Osteocyte (in vitro differentiated cells): ENCODE data around the gene FAM135A. TPM values are rescaled to one million over a fixed set of nuclear protein-coding genes. Genes with fewer than 3 reads are reported as not detected.

Source experiments
- DNase-seq: peaks from one replicate; pipeline ENCODE4 v3.0.0; 2021; ENCODE audit warnings: mixed read lengths; ENCODE audit not compliant: unreplicated experiment; ENCODE audit errors: extremely low spot score
- H3K27ac Mint-ChIP-seq: one replicate; pipeline ENCODE4 v1.8.0; 2021; ENCODE audit warnings: mild to moderate bottlenecking, mixed read lengths; ENCODE audit not compliant: unreplicated experiment
- H3K27me3 Mint-ChIP-seq: one replicate; pipeline ENCODE4 v1.8.0; 2021; ENCODE audit warnings: mixed read lengths; ENCODE audit not compliant: unreplicated experiment
- H3K36me3 Mint-ChIP-seq: one replicate; pipeline ENCODE4 v1.8.0; 2021; ENCODE audit warnings: mixed read lengths; ENCODE audit not compliant: unreplicated experiment
- H3K4me1 Mint-ChIP-seq: one replicate; pipeline ENCODE4 v1.8.0; 2021; ENCODE audit warnings: mixed read lengths; ENCODE audit not compliant: unreplicated experiment
- H3K4me3 Mint-ChIP-seq: one replicate; pipeline ENCODE4 v1.8.0; 2021; ENCODE audit warnings: mild to moderate bottlenecking, moderate library complexity, mixed read lengths; ENCODE audit not compliant: unreplicated experiment
- H3K9me3 Mint-ChIP-seq: one replicate; pipeline ENCODE4 v1.8.0; 2021; ENCODE audit warnings: mixed read lengths; ENCODE audit not compliant: unreplicated experiment
- total RNA-seq: library from RNA; stranded (reverse); gene quantifications from 2 replicates; pipeline ENCODE4 v1.2.1, GENCODE V29; 2021
- TF ChIP-seq, protein P1 (sequence below): fragments of 200-600 bp; sonication (generic); IDR thresholded peaks from 2 replicates; pipeline ENCODE4 v1.5.0; 2021; ENCODE audit warnings: antibody characterized with exemption, mild to moderate bottlenecking, moderate library complexity

The FAM135A gene
- total RNA-seq, 1 donor from 2014 or later: 16.5 TPM

- H3K36me3 Mint-ChIP-seq: no peaks in the 10 kb centered on the region
- peaks cover 13% of the 10 kb centered on the region for H3K4me1 Mint-ChIP-seq
- no peaks in the 10 kb centered on the region for H3K9me3 Mint-ChIP-seq
- no peak overlapping the region for H3K27ac Mint-ChIP-seq
- peaks cover under 1% of the 10 kb centered on the region for H3K27me3 Mint-ChIP-seq
- TF ChIP-seq, protein P1, sequence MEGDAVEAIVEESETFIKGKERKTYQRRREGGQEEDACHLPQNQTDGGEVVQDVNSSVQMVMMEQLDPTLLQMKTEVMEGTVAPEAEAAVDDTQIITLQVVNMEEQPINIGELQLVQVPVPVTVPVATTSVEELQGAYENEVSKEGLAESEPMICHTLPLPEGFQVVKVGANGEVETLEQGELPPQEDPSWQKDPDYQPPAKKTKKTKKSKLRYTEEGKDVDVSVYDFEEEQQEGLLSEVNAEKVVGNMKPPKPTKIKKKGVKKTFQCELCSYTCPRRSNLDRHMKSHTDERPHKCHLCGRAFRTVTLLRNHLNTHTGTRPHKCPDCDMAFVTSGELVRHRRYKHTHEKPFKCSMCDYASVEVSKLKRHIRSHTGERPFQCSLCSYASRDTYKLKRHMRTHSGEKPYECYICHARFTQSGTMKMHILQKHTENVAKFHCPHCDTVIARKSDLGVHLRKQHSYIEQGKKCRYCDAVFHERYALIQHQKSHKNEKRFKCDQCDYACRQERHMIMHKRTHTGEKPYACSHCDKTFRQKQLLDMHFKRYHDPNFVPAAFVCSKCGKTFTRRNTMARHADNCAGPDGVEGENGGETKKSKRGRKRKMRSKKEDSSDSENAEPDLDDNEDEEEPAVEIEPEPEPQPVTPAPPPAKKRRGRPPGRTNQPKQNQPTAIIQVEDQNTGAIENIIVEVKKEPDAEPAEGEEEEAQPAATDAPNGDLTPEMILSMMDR: no peak
- DNase-seq: no peak
- no peak overlapping the region for H3K4me3 Mint-ChIP-seq
These were observed 33.8 kb upstream of the FAM135A start for GRCh38 chr6:70379473-70380013.

GRCh38 chr6:70380252-70380651 is 33.1 kb upstream of the FAM135A start:
- Mint-ChIP-seq H3K27me3 (peaks cover 3% of the 10 kb centered on the region), H3K27ac (no peak overlapping the region), H3K9me3 (no peaks in the 10 kb centered on the region)

GRCh38 chr6:70380771-70381416 is 32.4 kb upstream of the FAM135A start:
- DNase-seq: no peak
- no peaks in the 10 kb centered on the region for H3K36me3 Mint-ChIP-seq
- H3K4me3 Mint-ChIP-seq: no peak overlapping the region
- H3K27ac Mint-ChIP-seq: no peak overlapping the region
- TF ChIP-seq, protein P1: no peak
- H3K4me1 Mint-ChIP-seq: no peaks in the 10 kb centered on the region
- peaks cover 3% of the 10 kb centered on the region for H3K27me3 Mint-ChIP-seq
- H3K9me3 Mint-ChIP-seq: no peaks in the 10 kb centered on the region

More at GRCh38 chr6:70380252-70380651, 33.1 kb upstream of the FAM135A start:
- Mint-ChIP-seq H3K36me3 (no peaks in the 10 kb centered on the region), H3K4me3 (no peak overlapping the region), H3K4me1 (peaks cover 6% of the 10 kb centered on the region)
- DNase-seq: no peak
- TF ChIP-seq, protein P1: no peak

- TF ChIP-seq, protein P1: no peak
- no peak overlapping the region for H3K27ac Mint-ChIP-seq
- no peaks in the 10 kb centered on the region for H3K9me3 Mint-ChIP-seq
These were observed 31.9 kb upstream of the FAM135A start for GRCh38 chr6:70381417-70381782.

GRCh38 chr6:70385901-70386300 is 27.4 kb upstream of the FAM135A start:
- DNase-seq: no peak
- no peaks in the 10 kb centered on the region for H3K36me3 Mint-ChIP-seq
- TF ChIP-seq, protein P1: no peak
- peaks cover 14% of the 10 kb centered on the region for H3K27me3 Mint-ChIP-seq
- H3K4me3 Mint-ChIP-seq: no peak overlapping the region
- no peaks in the 10 kb centered on the region for H3K4me1 Mint-ChIP-seq
- H3K27ac Mint-ChIP-seq: no peak overlapping the region
- no peaks in the 10 kb centered on the region for H3K9me3 Mint-ChIP-seq

More at GRCh38 chr6:70381417-70381782, 31.9 kb upstream of the FAM135A start:
- H3K27me3 Mint-ChIP-seq: peaks cover 3% of the 10 kb centered on the region
- no peaks in the 10 kb centered on the region for H3K36me3 Mint-ChIP-seq
- no peak overlapping the region for H3K4me3 Mint-ChIP-seq
- no peaks in the 10 kb centered on the region for H3K4me1 Mint-ChIP-seq
- no peak for DNase-seq
